HG03354 (cell line): ENCODE data around the gene NOTUM.
"Not testable (repeated sequence)": the region's sequence is repeated elsewhere in the genome, so short reads cannot be mapped to it uniquely, and the experiment has no call there.

Source experiments
- ATAC-seq: cut with Tn5 transposase; IDR thresholded peaks from one replicate; pipeline ENCODE4 v1.9.1; 2021; ENCODE audit warnings: mild to moderate bottlenecking; ENCODE audit not compliant: unreplicated experiment, poor library complexity, severe bottlenecking

NOTUM gene

GRCh38 chr17:81996757-81997441 lies 35.9 kb upstream of the NOTUM start:
- no peak for ATAC-seq

GRCh38 chr17:81996232-81996756 lies 35.3 kb upstream of the NOTUM start:
- no peak for ATAC-seq

- ATAC-seq = no peak
These were observed 34.7 kb upstream of the NOTUM start for GRCh38 chr17:81995463-81996231.

- no peak for ATAC-seq
These were observed 33.8 kb upstream of the NOTUM start for GRCh38 chr17:81994593-81995462.

GRCh38 chr17:81993729-81994592 lies 33.0 kb upstream of the NOTUM start:
- no peak for ATAC-seq

GRCh38 chr17:81992306-81993102 lies 31.5 kb upstream of the NOTUM start:
- no peak for ATAC-seq

- no peak for ATAC-seq
These were observed 30.8 kb upstream of the NOTUM start for GRCh38 chr17:81991684-81992305.

GRCh38 chr17:81990836-81991683 lies 30.1 kb upstream of the NOTUM start:
- no peak for ATAC-seq

GRCh38 chr17:81987161-81987770 lies 26.3 kb upstream of the NOTUM start:
- ATAC-seq = no peak

GRCh38 chr17:81986606-81987005 lies 25.6 kb upstream of the NOTUM start:
- no peak for ATAC-seq

- ATAC-seq = no peak
These were observed 23.9 kb upstream of the NOTUM start for GRCh38 chr17:81984773-81985410.

GRCh38 chr17:81983639-81984373 lies 22.8 kb upstream of the NOTUM start:
- no peak for ATAC-seq

- ATAC-seq = no peak
These were observed 22.1 kb upstream of the NOTUM start for GRCh38 chr17:81983011-81983638.

- ATAC-seq = not testable (repeated sequence)
These were observed 20.5 kb upstream of the NOTUM start for GRCh38 chr17:81981511-81981910.

- no peak for ATAC-seq
These were observed 19.8 kb upstream of the NOTUM start for GRCh38 chr17:81980707-81981343.
